GM23338 (cell line): ENCODE results near the gene CDH23.

ENCODE experiments used
- EZH2 ChIP-seq: fragments of 200-600 bp; sonication (generic); IDR thresholded peaks from one replicate; pipeline ENCODE4 v1.8.0; 2017; ENCODE audit warnings: antibody characterized with exemption, mild to moderate bottlenecking, low read depth; ENCODE audit not compliant: unreplicated experiment
- POLR2AphosphoS5 ChIP-seq: IDR thresholded peaks from 2 replicates; pipeline ENCODE4 v1.6.1; 2016; ENCODE audit warnings: antibody characterized with exemption, low read depth
- TF ChIP-seq, protein P1 (sequence below), 2 experiments: fragments of 200-600 bp in 1 of 2; sonication (generic) in 1 of 2; conservative IDR thresholded peaks; 2 replicates each; pipeline versions ENCODE4 v1.5.1 to v1.6.1; 2016 to 2017; ENCODE audit warnings: antibody characterized with exemption in 2 of 2, low read depth in 2 of 2, mild to moderate bottlenecking in 2 of 2, moderate library complexity in 1 of 2

GRCh38 chr10:71729161-71729636 is 332.5 kb downstream of the CDH23 start:
- TF ChIP-seq, protein P1, sequence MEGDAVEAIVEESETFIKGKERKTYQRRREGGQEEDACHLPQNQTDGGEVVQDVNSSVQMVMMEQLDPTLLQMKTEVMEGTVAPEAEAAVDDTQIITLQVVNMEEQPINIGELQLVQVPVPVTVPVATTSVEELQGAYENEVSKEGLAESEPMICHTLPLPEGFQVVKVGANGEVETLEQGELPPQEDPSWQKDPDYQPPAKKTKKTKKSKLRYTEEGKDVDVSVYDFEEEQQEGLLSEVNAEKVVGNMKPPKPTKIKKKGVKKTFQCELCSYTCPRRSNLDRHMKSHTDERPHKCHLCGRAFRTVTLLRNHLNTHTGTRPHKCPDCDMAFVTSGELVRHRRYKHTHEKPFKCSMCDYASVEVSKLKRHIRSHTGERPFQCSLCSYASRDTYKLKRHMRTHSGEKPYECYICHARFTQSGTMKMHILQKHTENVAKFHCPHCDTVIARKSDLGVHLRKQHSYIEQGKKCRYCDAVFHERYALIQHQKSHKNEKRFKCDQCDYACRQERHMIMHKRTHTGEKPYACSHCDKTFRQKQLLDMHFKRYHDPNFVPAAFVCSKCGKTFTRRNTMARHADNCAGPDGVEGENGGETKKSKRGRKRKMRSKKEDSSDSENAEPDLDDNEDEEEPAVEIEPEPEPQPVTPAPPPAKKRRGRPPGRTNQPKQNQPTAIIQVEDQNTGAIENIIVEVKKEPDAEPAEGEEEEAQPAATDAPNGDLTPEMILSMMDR (conservative IDR thresholded peaks at IDR 0.05; ENCODE audit: low read depth in 2 of 2) = no peak
- TF ChIP-seq EZH2 = no peak
- no peak for TF ChIP-seq POLR2AphosphoS5
